Left lung (tissue), 10 donors: ENCODE results near the gene TEP1. TPM values are rescaled to one million over a fixed set of nuclear protein-coding genes. Genes with fewer than 3 reads are reported as not detected.
A peak's percentile ranks its signal among the peaks of the same experiment; 100 is the strongest.
"Not testable (repeated sequence)": the region's sequence is repeated elsewhere in the genome, so short reads cannot be mapped to it uniquely, and the experiment has no call there.

Experiments
- ATAC-seq: fragments of 200-7000 bp; cut with Tn5 transposase; one replicate; pipeline ENCODE4 v1.9.1; 2020; ENCODE audit warnings: moderate library complexity
- DNase-seq, 4 donors: peaks; one replicate each; pipeline ENCODE4 v3.0.0-alpha.2; 2013 to 2020
- H3K27ac ChIP-seq, 2 donors: fragments of 200-600 bp; sonication (generic) in 1 of 2; one replicate each; pipeline versions ENCODE4 v1.5.0 to v1.8.0; 2020 to 2021
- H3K27me3 ChIP-seq, 2 donors: fragments of 200-600 bp; sonication (generic) in 1 of 2; one replicate each; pipeline versions ENCODE4 v1.5.0 to v1.8.0; 2020 to 2021
- H3K36me3 ChIP-seq, 2 donors: fragments of 200-600 bp; sonication (generic) in 1 of 2; one replicate each; pipeline versions ENCODE4 v1.5.0 to v1.8.0; 2020 to 2021
- H3K4me1 ChIP-seq, 2 donors: fragments of 200-600 bp; one replicate each; pipeline ENCODE4 v1.8.0; 2021
- H3K4me3 ChIP-seq, 2 donors: fragments of 200-600 bp; sonication (generic) in 1 of 2; one replicate each; pipeline versions ENCODE4 v1.5.0 to v1.8.0; 2020 to 2021; ENCODE audit warnings: mild to moderate bottlenecking in 1 of 2
- H3K9me3 ChIP-seq, 2 donors: fragments of 200-600 bp; sonication (generic) in 1 of 2; one replicate each; pipeline versions ENCODE4 v1.5.0 to v1.8.0; 2020 to 2021
- CTCF ChIP-seq, 2 donors: fragments of 200-600 bp; sonication (generic) in 1 of 2; IDR thresholded peaks; one replicate each; pipeline versions ENCODE4 v1.5.0 to v1.8.0; 2021; ENCODE audit warnings: antibody characterized with exemption in 2 of 2
- intact Hi-C, 2 donors: fragments of 100-400 bp; cut with DNase I; formaldehyde crosslinking; loops; one replicate each; pipeline versions ENCODE4 v1.11.2 to v1.14.2; 2022
- polyA plus RNA-seq, 6 donors: library from polyadenylated mRNA; unstranded; fragments of 120-200 nt; gene quantifications; one replicate each; pipeline ENCODE4 v1.2.1, GENCODE V29; 2013; ENCODE audit not compliant: insufficient read length in 6 of 6
- total RNA-seq, 2 donors: library from RNA; stranded (reverse); fragmentation: NEBNext Ultra II Directional; extraction: Animal tissue kit (Norgen Biotek cat#: 25700); gene quantifications; one replicate each; pipeline ENCODE4 v1.2.1, GENCODE V29; 2021
- donor health status: DM: no; HTN: yes; CAD: no.
- donor health status: DM: no; HTN: no; CAD: no.

TEP1 gene
- total and polyA plus RNA-seq, 8 donors, result 19.0 to 57.0 (median 21.9) TPM

DNA sequence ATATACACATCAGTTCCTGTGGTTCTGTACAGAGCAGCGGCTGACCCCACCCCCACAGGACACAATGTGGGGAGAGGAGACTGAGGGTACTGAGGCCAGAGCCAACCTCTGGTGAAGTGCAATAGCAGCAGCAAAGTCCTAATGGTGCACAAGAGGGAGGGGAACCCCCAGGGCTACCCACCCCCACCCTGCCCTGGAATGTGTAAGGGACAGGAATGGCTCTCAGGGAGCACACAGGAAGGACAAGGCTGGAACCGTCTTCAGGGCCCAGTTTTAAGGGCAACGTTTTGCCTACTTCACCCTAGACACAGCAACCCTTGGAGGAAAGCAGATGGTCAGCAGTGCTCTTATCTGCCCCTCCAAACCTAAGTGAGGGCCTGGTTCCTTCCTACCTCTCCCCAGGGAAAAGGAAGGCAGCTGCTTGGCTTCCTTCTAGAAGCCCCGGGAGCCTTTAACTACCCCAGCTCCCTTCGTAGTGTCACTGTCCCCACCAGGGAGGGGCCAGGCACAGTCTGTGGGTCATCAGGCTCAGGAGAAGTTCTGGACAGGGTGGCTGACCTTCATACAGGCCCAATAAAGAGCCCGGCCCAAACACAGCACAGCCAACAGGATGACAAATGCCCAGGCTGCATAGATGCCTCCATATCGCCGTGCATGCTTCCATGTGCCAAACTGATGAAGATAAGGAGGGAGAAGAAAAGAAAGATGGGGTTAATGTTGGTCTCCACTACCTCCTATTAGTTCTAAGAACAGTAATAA is 44.9 kb upstream of the TEP1 start:
- Histone ChIP-seq H3K4me1 (peaks cover 29 to 66% of the 10 kb centered on the region in 2 donors), H3K36me3 (peaks cover 0 to 34% of the 10 kb centered on the region in 2 donors), H3K27ac (peak overlapping the region in 1 of 2 donors; percentile 39), H3K4me3 (no peak overlapping the region), H3K9me3 (no peaks in the 10 kb centered on the region), H3K27me3 (no peaks in the 10 kb centered on the region)
- intact Hi-C loops, result no loop called here
- DNase-seq (no peak), ATAC-seq (no peak)
- TF ChIP-seq CTCF (IDR thresholded peaks at IDR 0.05), result no peak

GRCh38 chr14:20456971-20457370 is 43.7 kb upstream of the TEP1 start:
- Histone ChIP-seq H3K4me3 (peak overlapping the region in 1 of 2 donors; percentile 93), H3K36me3 (peaks cover 0 to 41% of the 10 kb centered on the region in 2 donors), H3K27ac (peak overlapping the region in 1 of 2 donors; percentile 39), H3K27me3 (no peaks in the 10 kb centered on the region), H3K4me1 (peaks cover 29 to 62% of the 10 kb centered on the region in 2 donors), H3K9me3 (no peaks in the 10 kb centered on the region)
- DNase-seq (no peak), ATAC-seq (no peak)
- intact Hi-C loops, result no loop called here
- no peak for TF ChIP-seq CTCF (IDR thresholded peaks at IDR 0.05)

GRCh38 chr14:20455355-20456300 is 42.3 kb upstream of the TEP1 start:
- ATAC-seq (peak; percentile 69), DNase-seq (no peak)
- TF ChIP-seq CTCF (IDR thresholded peaks at IDR 0.05), result no peak
- Histone ChIP-seq H3K4me3 (peak overlapping the region; percentile 56 to 93), H3K36me3 (peaks cover 0 to 55% of the 10 kb centered on the region in 2 donors), H3K4me1 (peaks cover 28 to 62% of the 10 kb centered on the region in 2 donors), H3K9me3 (no peaks in the 10 kb centered on the region), H3K27me3 (no peaks in the 10 kb centered on the region), H3K27ac (peak overlapping the region; percentile 90 to 96)
- intact Hi-C loops, result no loop called here

- peak; percentile 97 to 100 (median 99) for DNase-seq
- Histone ChIP-seq H3K4me3 (peak within 1 kb of the TSS; percentile 56 to 93), H3K27ac (peak within 1 kb of the TSS; percentile 90 to 96), H3K9me3 (no peaks in the 10 kb centered on the region), H3K4me1 (peaks cover 19 to 53% of the 10 kb centered on the region in 2 donors), H3K27me3 (no peaks in the 10 kb centered on the region), H3K36me3 (peaks cover 0 to 64% of the 10 kb centered on the region in 2 donors)
- intact Hi-C loops, result no loop called here
- ATAC-seq, result peak; percentile 93
- TF ChIP-seq CTCF (IDR thresholded peaks at IDR 0.05), result no peak
Observed at GRCh38 chr14:20454516-20455354, 41.4 kb upstream of the TEP1 start, which contains the start of the genes APEX1 and OSGEP. APEX1 (plus strand) TSS chr14:20455226; CDS start chr14:20455646, 420 bp downstream. OSGEP (minus strand) TSS chr14:20454812; CDS start chr14:20454683, 129 bp downstream.

GRCh38 chr14:20452831-20453230 is 39.5 kb upstream of the TEP1 start:
- ATAC-seq, H3K27me3 ChIP-seq, H3K4me3 ChIP-seq, intact Hi-C loops, DNase-seq, H3K9me3 ChIP-seq, H3K27ac ChIP-seq: not testable (repeated sequence)
- Histone ChIP-seq H3K36me3 (peaks cover 0 to 64% of the 10 kb centered on the region in 2 donors), H3K4me1 (peaks cover 18 to 35% of the 10 kb centered on the region in 2 donors)
